AG10803 (cell line): ENCODE results near the gene FKBP4.
A peak's percentile ranks its signal among the peaks of the same experiment; 100 is the strongest.

Experiments
- DNase-seq: peaks from one replicate; pipeline ENCODE4 v3.0.0; 2010; ENCODE audit warnings: low read depth
- H3K4me3 ChIP-seq: 2 replicates; pipeline ENCODE4 v1.5.1; 2011; ENCODE audit warnings: mild to moderate bottlenecking, low read length, control low read depth
- CTCF ChIP-seq: conservative IDR thresholded peaks from 2 replicates; pipeline ENCODE4 v1.5.1; 2011; ENCODE audit warnings: mild to moderate bottlenecking, low read length, control low read depth, inconsistent platforms

FKBP4 gene

DNA sequence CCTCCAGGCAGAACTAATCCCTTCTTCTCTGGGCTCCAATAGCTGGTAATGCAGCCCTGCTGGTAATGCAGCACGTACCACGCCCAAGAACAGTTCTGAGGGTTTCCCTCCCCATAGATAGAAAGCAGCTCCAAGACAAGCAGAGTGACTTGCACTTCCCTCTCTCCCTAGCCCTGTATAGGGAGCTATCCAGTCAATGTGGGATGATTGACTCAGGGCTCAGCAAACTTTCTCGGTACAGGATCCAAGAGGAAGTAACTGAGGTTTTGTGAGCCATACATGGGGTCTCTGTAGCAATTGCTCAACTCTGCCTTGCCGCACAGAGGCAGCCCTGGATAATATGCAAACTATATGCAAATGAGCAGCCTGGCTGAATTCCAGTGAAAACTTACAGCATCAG lies 15.5 kb upstream of the FKBP4 start:
- no peak overlapping the region for H3K4me3 ChIP-seq
- no peak for TF ChIP-seq CTCF
- DNase-seq = no peak

DNA sequence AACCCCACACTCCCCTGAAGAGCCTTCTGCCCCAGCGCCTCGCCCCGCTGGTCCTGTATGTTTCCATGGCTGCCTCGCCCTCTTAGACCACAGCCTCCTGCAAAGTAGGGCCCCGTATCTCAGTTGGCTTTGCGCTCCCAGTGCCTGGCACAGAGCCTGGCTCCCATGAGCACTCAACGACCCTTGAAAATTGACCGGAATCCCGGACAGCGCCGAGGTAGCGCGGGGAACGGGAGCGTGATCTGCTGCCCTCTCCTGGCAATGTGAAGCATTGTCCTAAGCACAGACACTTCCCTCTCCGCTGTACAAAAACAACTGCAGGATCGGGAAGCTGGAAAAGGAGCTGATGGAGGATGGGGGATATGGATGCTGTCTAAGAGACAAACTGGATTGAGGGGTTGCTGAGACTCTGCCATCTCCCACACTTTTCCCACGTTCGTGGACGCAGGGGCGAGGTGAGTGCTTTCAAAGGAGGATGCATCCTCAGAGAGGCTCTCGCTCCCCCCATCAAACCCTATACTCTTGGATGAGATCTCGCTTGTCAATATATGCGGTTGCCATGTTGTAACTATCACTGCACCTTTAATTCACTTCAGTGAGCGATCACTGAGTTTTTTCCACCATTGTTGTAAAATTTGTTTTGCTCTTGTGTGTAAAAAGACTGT lies 10.7 kb upstream of the FKBP4 start:
- H3K4me3 ChIP-seq = peak overlapping the region; percentile 32; the same call in 1 of the 2 replicates
- TF ChIP-seq CTCF = peak; percentile 91
- DNase-seq = peak; percentile 23

- no peak for TF ChIP-seq CTCF
- no peak overlapping the region for H3K4me3 ChIP-seq
- DNase-seq = no peak
Observed at GRCh38 chr12:2785017-2785416, 9.8 kb upstream of the FKBP4 start.

- DNase-seq = no peak
- H3K4me3 ChIP-seq = no peak overlapping the region
- no peak for TF ChIP-seq CTCF
Observed at GRCh38 chr12:2791089-2791488, 3.7 kb upstream of the FKBP4 start.

DNA sequence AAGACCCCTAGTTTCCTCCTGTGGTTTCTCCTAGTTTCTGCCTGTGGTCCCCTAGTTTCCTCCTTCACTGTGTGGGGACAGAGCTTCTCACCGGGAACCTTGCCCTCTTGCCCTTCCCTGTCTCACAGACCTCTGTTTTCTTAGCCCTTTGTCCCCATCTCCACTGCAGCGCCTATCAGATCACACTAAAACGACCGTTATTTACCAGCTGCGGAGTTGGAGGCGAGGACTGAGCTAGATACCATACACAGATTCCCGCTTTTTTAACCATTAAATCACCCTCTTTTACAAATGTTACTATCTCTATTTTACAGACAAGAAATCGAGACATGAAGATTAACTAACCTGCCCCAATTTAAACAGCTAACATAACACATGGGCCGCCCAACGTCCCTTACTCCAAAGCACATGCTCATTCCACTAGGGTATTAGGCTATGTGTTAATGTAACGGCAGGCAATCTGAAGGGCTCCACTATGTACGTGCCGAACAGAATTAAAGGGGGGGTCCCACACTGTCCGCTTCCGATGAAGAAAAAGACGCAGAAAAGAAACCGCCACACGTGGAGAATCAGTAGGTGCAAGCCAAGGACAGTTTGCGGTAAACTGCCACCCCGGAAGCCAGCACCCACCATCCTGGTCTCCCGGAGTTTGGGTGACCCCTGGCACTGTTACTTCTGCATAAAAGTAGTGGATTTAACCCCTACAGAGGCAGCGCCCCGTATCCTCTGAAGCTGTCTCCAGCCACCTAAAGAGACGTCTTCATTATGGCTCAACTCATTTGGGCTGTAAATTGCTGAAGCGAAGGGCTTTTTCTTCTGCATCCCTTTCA lies 1.9 kb upstream of the FKBP4 start:
- DNase-seq = no peak
- H3K4me3 ChIP-seq = no peak overlapping the region
- TF ChIP-seq CTCF = no peak

- TF ChIP-seq CTCF = no peak
- no peak overlapping the region for H3K4me3 ChIP-seq
- no peak for DNase-seq
Observed at GRCh38 chr12:2793561-2793960, 1.2 kb upstream of the FKBP4 start.
